HG03060 (cell line): ENCODE measurements around the gene ATP7A.
"Not testable (repeated sequence)": the region's sequence is repeated elsewhere in the genome, so short reads cannot be mapped to it uniquely, and the experiment has no call there.

Experiments
- ATAC-seq: cut with Tn5 transposase; IDR thresholded peaks from one replicate; pipeline ENCODE4 v1.9.1; 2021; ENCODE audit warnings: low read depth, moderate number of reproducible peaks; ENCODE audit not compliant: unreplicated experiment

Gene ATP7A

GRCh38 chrX:77938083-77938680, 27.7 kb downstream of the ATP7A start:
- ATAC-seq: no peak

GRCh38 chrX:77945031-77945430, 34.5 kb downstream of the ATP7A start:
- not testable (repeated sequence) for ATAC-seq

GRCh38 chrX:77945910-77946545, 35.5 kb downstream of the ATP7A start:
- no peak for ATAC-seq

GRCh38 chrX:77946571-77946970, 36.1 kb downstream of the ATP7A start:
- ATAC-seq: no peak

GRCh38 chrX:77949840-77950239, 39.3 kb downstream of the ATP7A start:
- no peak for ATAC-seq

- no peak for ATAC-seq
Observed at GRCh38 chrX:77952173-77952572, 41.7 kb downstream of the ATP7A start.

- no peak for ATAC-seq
Observed at GRCh38 chrX:77953302-77953701, 42.8 kb downstream of the ATP7A start.

GRCh38 chrX:77953708-77954107, 43.2 kb downstream of the ATP7A start:
- no peak for ATAC-seq

- no peak for ATAC-seq
Observed at GRCh38 chrX:77960567-77960966, 50.1 kb downstream of the ATP7A start.

GRCh38 chrX:77961063-77961462, 50.6 kb downstream of the ATP7A start:
- no peak for ATAC-seq

- no peak for ATAC-seq
Observed at GRCh38 chrX:77962068-77962902, 51.8 kb downstream of the ATP7A start.

- ATAC-seq: no peak
Observed at GRCh38 chrX:77966361-77966760, 55.9 kb downstream of the ATP7A start.

- ATAC-seq: no peak
Observed at GRCh38 chrX:77967631-77968030, 57.1 kb downstream of the ATP7A start.

- no peak for ATAC-seq
Observed at GRCh38 chrX:77969538-77969937, 59.0 kb downstream of the ATP7A start, which contains the start of gene PGAM4. Gene PGAM4, minus strand, starts transcription at chrX:77969638. Its CDS starts 0 bp downstream, at chrX:77969638.

GRCh38 chrX:77975755-77976154, 65.3 kb downstream of the ATP7A start:
- ATAC-seq: no peak

GRCh38 chrX:77977095-77977494, 66.6 kb downstream of the ATP7A start:
- no peak for ATAC-seq

GRCh38 chrX:77977518-77977917, 67.0 kb downstream of the ATP7A start:
- no peak for ATAC-seq

- no peak for ATAC-seq
Observed at GRCh38 chrX:77979870-77980269, 69.4 kb downstream of the ATP7A start.

- no peak for ATAC-seq
Observed at GRCh38 chrX:78011846-78012245, 101.4 kb downstream of the ATP7A start.

GRCh38 chrX:78019586-78020483, 109.3 kb downstream of the ATP7A start:
- no peak for ATAC-seq
